ENCODE data around the gene HMOX1.

DNA sequence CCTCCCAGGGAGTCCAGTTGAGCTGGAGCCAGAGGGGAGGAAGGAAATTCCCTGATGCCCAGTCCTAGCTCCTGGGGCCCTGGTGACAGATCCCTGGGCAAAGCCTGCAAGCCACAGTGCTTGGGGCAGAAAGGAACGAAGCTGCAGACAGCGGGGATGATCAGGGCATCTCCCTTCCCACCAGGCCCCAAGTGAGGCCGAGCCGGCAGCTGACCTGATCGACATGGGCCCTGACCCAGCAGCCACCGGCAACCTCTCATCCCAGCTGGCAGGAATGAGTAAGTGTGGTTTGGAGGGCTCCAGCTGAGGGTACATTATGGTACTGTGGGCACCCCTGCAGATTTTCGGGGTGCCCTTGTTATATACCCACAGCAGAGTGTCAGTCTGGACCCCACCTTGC is 47.7 kb upstream of the HMOX1 start:
- TF ChIP-seq, protein P1, sequence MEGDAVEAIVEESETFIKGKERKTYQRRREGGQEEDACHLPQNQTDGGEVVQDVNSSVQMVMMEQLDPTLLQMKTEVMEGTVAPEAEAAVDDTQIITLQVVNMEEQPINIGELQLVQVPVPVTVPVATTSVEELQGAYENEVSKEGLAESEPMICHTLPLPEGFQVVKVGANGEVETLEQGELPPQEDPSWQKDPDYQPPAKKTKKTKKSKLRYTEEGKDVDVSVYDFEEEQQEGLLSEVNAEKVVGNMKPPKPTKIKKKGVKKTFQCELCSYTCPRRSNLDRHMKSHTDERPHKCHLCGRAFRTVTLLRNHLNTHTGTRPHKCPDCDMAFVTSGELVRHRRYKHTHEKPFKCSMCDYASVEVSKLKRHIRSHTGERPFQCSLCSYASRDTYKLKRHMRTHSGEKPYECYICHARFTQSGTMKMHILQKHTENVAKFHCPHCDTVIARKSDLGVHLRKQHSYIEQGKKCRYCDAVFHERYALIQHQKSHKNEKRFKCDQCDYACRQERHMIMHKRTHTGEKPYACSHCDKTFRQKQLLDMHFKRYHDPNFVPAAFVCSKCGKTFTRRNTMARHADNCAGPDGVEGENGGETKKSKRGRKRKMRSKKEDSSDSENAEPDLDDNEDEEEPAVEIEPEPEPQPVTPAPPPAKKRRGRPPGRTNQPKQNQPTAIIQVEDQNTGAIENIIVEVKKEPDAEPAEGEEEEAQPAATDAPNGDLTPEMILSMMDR (IDR thresholded peaks at IDR 0.05), result no peak
- TF ChIP-seq POLR2A (IDR thresholded peaks at IDR 0.05), result no peak
